OCI-LY7 (cell line): ENCODE measurements around the gene GRK5.

ENCODE experiments used
- CTCF ChIP-seq: fragments of 200-600 bp; sonication (generic); conservative IDR thresholded peaks from 2 replicates; pipeline ENCODE4 v1.5.1; 2014; ENCODE audit warnings: mild to moderate bottlenecking, antibody characterized with exemption, low read length, moderate library complexity, mixed read lengths
- EZH2phosphoT487 ChIP-seq: fragments of 200-600 bp; sonication (generic); IDR thresholded peaks from 2 replicates; pipeline ENCODE4 v1.6.1; 2018; ENCODE audit warnings: low read depth, borderline replicate concordance, mild to moderate bottlenecking, mixed run types, antibody characterized with exemption, low read length, moderate library complexity, mixed read lengths

DNA sequence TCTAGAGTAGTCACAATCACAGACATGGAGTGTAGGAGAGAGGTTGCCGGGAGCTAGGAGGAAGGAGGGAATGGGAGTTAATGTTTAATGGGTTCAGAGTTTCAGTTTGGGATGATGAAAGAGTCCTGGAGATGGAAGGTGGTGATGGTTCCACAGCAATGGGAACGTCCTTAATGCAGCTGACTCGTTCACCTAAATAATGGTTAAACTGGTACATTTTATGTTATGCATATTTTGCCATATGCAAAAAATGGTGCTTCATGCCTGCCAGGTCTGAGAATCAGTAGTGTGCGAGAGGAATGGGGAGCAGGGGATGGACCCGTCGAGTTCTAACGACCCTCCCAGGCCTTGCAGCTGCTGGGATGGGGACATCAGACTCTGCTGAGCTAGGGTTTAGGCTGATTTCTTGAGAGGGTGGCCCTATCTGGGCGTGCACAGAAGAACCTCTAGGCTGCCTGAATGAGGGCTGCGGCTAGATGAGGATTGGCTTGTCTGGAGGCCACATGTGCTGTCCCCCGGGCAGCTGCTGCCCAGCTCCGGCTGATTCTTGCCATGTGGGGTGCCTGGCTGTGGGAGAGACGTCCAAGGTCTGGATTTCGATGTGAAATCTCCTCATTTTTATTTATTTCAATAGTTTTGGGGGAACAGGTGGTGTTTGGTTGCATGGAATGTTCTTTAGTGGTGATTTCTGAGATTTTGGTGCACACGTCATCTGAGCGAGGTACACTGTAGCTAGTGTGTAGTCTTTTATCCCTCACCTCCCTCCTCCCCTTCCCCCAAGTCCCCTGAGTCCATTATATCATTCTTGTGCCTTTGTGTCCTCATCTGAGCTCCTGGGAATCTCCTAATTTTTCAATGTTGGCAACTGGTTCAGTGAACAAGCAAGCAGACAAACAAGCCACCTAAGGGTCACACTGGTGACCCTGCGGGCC, 116.0 kb downstream of the GRK5 start:
- TF ChIP-seq CTCF = no peak
- TF ChIP-seq EZH2phosphoT487 = no peak
